ENCODE results near the gene FAM174C.

Gene FAM174C

GRCh38 chr19:1324806-1325567, 49.7 kb downstream of the FAM174C start:
- H3K4me1 ChIP-seq (ENCODE audit: control insufficient read depth, insufficient read depth, low read length) = peaks cover 5% of the 10 kb centered on the region; the same call in 1 of the 2 replicates
- POLR2A ChIA-PET = interaction anchor here (1.1 kb wide), 1 partner anchor 11 kb away, joined by 4 read pairs; no protein-coding TSS in a partner anchor
- TF ChIP-seq BCL11B (tag by site-specific recombination; IDR thresholded peaks at IDR 0.05; ENCODE audit: low read depth) = 0 out of 2 replicates have a peak, but pooled peaks have one; percentile 17
- TF ChIP-seq ZNF311 (tag by site-specific recombination; IDR thresholded peaks at IDR 0.05; ENCODE audit: borderline replicate concordance) = no peak
- TF ChIP-seq EGR2 (tag by site-specific recombination; IDR thresholded peaks at IDR 0.05; ENCODE audit: low read depth) = peak; percentile 34; the same call in 1 of the 2 replicates
- TF ChIP-seq ZBTB44 (tag by site-specific recombination; IDR thresholded peaks at IDR 0.05) = no peak
- TF ChIP-seq ZNF560 (tag by site-specific recombination; IDR thresholded peaks at IDR 0.05; ENCODE audit: borderline replicate concordance) = no peak
- TF ChIP-seq ZBTB48 (tag by site-specific recombination; IDR thresholded peaks at IDR 0.05) = 0 out of 2 replicates have a peak, but pooled peaks have one; percentile 16
- TF ChIP-seq ZNF561 (tag by site-specific recombination; IDR thresholded peaks at IDR 0.05; ENCODE audit: borderline replicate concordance) = peak; percentile 63; the same call in 1 of the 2 replicates
- no peak for TF ChIP-seq ZNF266 (tag by site-specific recombination; IDR thresholded peaks at IDR 0.05; ENCODE audit: low read depth)
- TF ChIP-seq SP3 (tag by site-specific recombination; IDR thresholded peaks at IDR 0.05) = no peak
- TF ChIP-seq ZNF48 (tag by site-specific recombination; IDR thresholded peaks at IDR 0.05) = no peak
- no peak for TF ChIP-seq ZNF510 (tag by site-specific recombination; IDR thresholded peaks at IDR 0.05; ENCODE audit: insufficient replicate concordance)
- no peak for TF ChIP-seq ZNF501 (tag by site-specific recombination; IDR thresholded peaks at IDR 0.05)
- no peak for TF ChIP-seq ZNF521 (tag by site-specific recombination; IDR thresholded peaks at IDR 0.05)
- TF ChIP-seq ZNF610 (tag by site-specific recombination; IDR thresholded peaks at IDR 0.05; ENCODE audit: borderline replicate concordance) = no peak
- TF ChIP-seq YY1 (tag by site-specific recombination; IDR thresholded peaks at IDR 0.05) = no peak
- no peak for TF ChIP-seq ZNF747 (tag by site-specific recombination; IDR thresholded peaks at IDR 0.05)
- no peak for TF ChIP-seq ZNF624 (tag by site-specific recombination; IDR thresholded peaks at IDR 0.05)
- no peak for TF ChIP-seq ZNF416 (tag by site-specific recombination; IDR thresholded peaks at IDR 0.05)
- peak; percentile 9; the same call in 1 of the 2 replicates for TF ChIP-seq ZBTB10 (tag by site-specific recombination; IDR thresholded peaks at IDR 0.05)
- no peak for TF ChIP-seq ZNF132 (tag by site-specific recombination; IDR thresholded peaks at IDR 0.05; ENCODE audit: borderline replicate concordance)
- TF ChIP-seq ATF2 (tag by site-specific recombination; IDR thresholded peaks at IDR 0.05; ENCODE audit: low read depth) = peak; percentile 61
- TF ChIP-seq RBAK (tag by site-specific recombination; IDR thresholded peaks at IDR 0.05) = no peak
- no peak for TF ChIP-seq ZNF174 (tag by site-specific recombination; IDR thresholded peaks at IDR 0.05)
- TF ChIP-seq ZNF555 (tag by site-specific recombination; conservative IDR thresholded peaks at IDR 0.05) = no peak
- no peak for TF ChIP-seq ZNF292 (tag by site-specific recombination; IDR thresholded peaks at IDR 0.05; ENCODE audit: borderline replicate concordance, low read depth)
- TF ChIP-seq ZFP41 (tag by site-specific recombination; IDR thresholded peaks at IDR 0.05; ENCODE audit: borderline replicate concordance) = no peak
- peak; percentile 85 for TF ChIP-seq PATZ1 (tag by site-specific recombination; IDR thresholded peaks at IDR 0.05)
- peak; percentile 98 for TF ChIP-seq ZBTB20 (tag by site-specific recombination; IDR thresholded peaks at IDR 0.05)
- TF ChIP-seq ZNF324 (tag by site-specific recombination; IDR thresholded peaks at IDR 0.05) = no peak
- TF ChIP-seq ZNF23 (tag by site-specific recombination; IDR thresholded peaks at IDR 0.05; ENCODE audit: borderline replicate concordance) = no peak
- TF ChIP-seq ZNF792 (tag by site-specific recombination; IDR thresholded peaks at IDR 0.05) = no peak

More at GRCh38 chr19:1324806-1325567, 49.7 kb downstream of the FAM174C start:
- Histone ChIP-seq H3K9me3 (ENCODE audit: control insufficient read depth, insufficient read depth, low read depth, low read length) (no peaks in the 10 kb centered on the region), H3K36me3 (ENCODE audit: control insufficient read depth in 2 of 2, insufficient read depth in 1 of 2, low read length in 2 of 2) (no peaks in the 10 kb centered on the region), H3K27ac (ENCODE audit: extremely low read depth, low read depth, low read length) (peak overlapping the region; percentile 43; the same call in 1 of the 2 replicates), H3K4me3 (ENCODE audit: low read depth, low read length) (peak overlapping the region; percentile 18)
- CTCF ChIA-PET = interaction anchor here (0.6 kb wide), 3 partner anchors 9 to 277 kb away, joined by 3 read pairs; no protein-coding TSS in a partner anchor
